Suprapubic skin (tissue), 4 donors: ENCODE data around the gene QSOX1. TPM values are rescaled to one million over a fixed set of nuclear protein-coding genes. Genes with fewer than 3 reads are reported as not detected.

Experiments
- DNase-seq, 2 donors: peaks; one replicate each; pipeline ENCODE4 v3.0.0-alpha.2; 2019; ENCODE audit warnings: low spot score in 2 of 2
- H3K27ac ChIP-seq: fragments of 200-600 bp; sonication (generic); one replicate; pipeline ENCODE4 v1.5.1; 2019
- H3K27me3 ChIP-seq: fragments of 200-600 bp; sonication (generic); one replicate; pipeline ENCODE4 v1.5.1; 2019
- H3K36me3 ChIP-seq: fragments of 200-600 bp; sonication (generic); one replicate; pipeline ENCODE4 v1.5.1; 2019
- H3K4me1 ChIP-seq: fragments of 200-600 bp; sonication (generic); one replicate; pipeline ENCODE4 v1.5.1; 2019
- H3K4me3 ChIP-seq: fragments of 200-600 bp; sonication (generic); one replicate; pipeline ENCODE4 v1.5.1; 2019; ENCODE audit warnings: mild to moderate bottlenecking
- H3K9me3 ChIP-seq: fragments of 200-600 bp; sonication (generic); one replicate; pipeline ENCODE4 v1.5.1; 2019
- CTCF ChIP-seq, 2 donors: fragments of 200-600 bp in 1 of 2; fragments of 450-650 bp in 1 of 2; sonication (generic) in 1 of 2; IDR thresholded peaks; one replicate each; pipeline ENCODE4 v1.5.1; 2016 to 2019; ENCODE audit warnings: antibody characterized with exemption in 2 of 2, mild to moderate bottlenecking in 1 of 2, moderate library complexity in 1 of 2
- EP300 ChIP-seq: sonication (generic); formaldehyde crosslinking; IDR thresholded peaks from one replicate; pipeline ENCODE4 v1.6.1; 2017; ENCODE audit warnings: antibody characterized with exemption
- POLR2A ChIP-seq, 2 donors: fragments of 450-650 bp; IDR thresholded peaks; one replicate each; pipeline ENCODE4 v1.6.1; 2017; ENCODE audit warnings: antibody characterized with exemption in 2 of 2, mild to moderate bottlenecking in 2 of 2, moderate library complexity in 2 of 2
- POLR2AphosphoS5 ChIP-seq, 3 donors: sonication (generic); formaldehyde crosslinking; IDR thresholded peaks; one replicate each; pipeline ENCODE4 v1.6.1; 2017; ENCODE audit warnings: antibody characterized with exemption in 3 of 3
- WGBS: methylation state at CpG from one replicate; pipeline ENCODE4 v1.1.5; 2018; 5-methylcytosine and 5-hydroxymethylcytosine counted together
- total RNA-seq, 4 donors: library from RNA; depleted of rRNA; stranded (reverse); fragments of >200 nt; gene quantifications; one replicate each; pipeline ENCODE4 v1.1.0, GENCODE V29; 2016

QSOX1 gene
- total RNA-seq, 4 donors from 2014 or later: 56.6 to 66.1 (median 61.5) TPM

- peak in 1 of 2 donors; percentile 59 for DNase-seq
- Histone ChIP-seq H3K9me3 (no peaks in the 10 kb centered on the region), H3K4me1 (no peaks in the 10 kb centered on the region), H3K27me3 (peaks cover 3% of the 10 kb centered on the region), H3K36me3 (no peaks in the 10 kb centered on the region), H3K4me3 (no peak overlapping the region), H3K27ac (no peak overlapping the region)
- WGBS: 81% methylated on average over 22 of the region's 22 CpGs
- no peak for TF ChIP-seq POLR2A (IDR thresholded peaks at IDR 0.05)
- TF ChIP-seq EP300: no peak
- no peak for TF ChIP-seq POLR2AphosphoS5 (IDR thresholded peaks at IDR 0.05)
- TF ChIP-seq CTCF (IDR thresholded peaks at IDR 0.05): no peak
Observed at GRCh38 chr1:180215856-180216625, 61.4 kb downstream of the QSOX1 start.

DNA sequence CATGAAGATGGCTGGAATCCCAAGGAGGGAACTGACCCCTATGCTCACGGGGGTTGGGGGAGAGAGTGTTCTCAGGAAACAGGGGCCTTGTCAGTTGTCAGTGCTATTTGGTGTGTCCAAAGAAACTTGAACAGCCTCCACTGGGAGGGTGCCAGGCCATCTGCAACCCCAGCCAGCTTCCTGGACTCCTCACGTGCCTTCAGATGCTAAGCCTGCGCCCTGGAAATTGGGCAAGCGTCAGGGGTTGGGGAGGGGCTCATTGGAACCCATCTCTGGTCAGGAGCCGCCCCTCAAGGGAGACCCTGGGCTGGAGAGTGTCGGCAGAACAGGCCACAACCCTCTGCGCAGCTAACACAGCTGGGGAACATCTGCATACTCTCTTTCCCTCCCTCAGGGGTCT is 62.3 kb downstream of the QSOX1 start:
- no peaks in the 10 kb centered on the region for H3K4me1 ChIP-seq
- WGBS: 76% methylated on average over 4 of the region's 7 CpGs
- no peak overlapping the region for H3K4me3 ChIP-seq
- peak in 1 of 2 donors; percentile 69 for DNase-seq
- H3K36me3 ChIP-seq: no peaks in the 10 kb centered on the region
- no peaks in the 10 kb centered on the region for H3K9me3 ChIP-seq
- H3K27ac ChIP-seq: no peak overlapping the region
- no peak for TF ChIP-seq POLR2A (IDR thresholded peaks at IDR 0.05)
- TF ChIP-seq POLR2AphosphoS5 (IDR thresholded peaks at IDR 0.05): no peak
- TF ChIP-seq CTCF (IDR thresholded peaks at IDR 0.05): no peak
- TF ChIP-seq EP300: no peak
- H3K27me3 ChIP-seq: peaks cover 9% of the 10 kb centered on the region

GRCh38 chr1:180218806-180219765 is 64.4 kb downstream of the QSOX1 start:
- H3K4me3 ChIP-seq: no peak overlapping the region
- DNase-seq: peak in 1 of 2 donors; percentile 56
- H3K27me3 ChIP-seq: peaks cover 19% of the 10 kb centered on the region
- no peaks in the 10 kb centered on the region for H3K4me1 ChIP-seq
- H3K27ac ChIP-seq: no peak overlapping the region
- 89% methylated on average over 19 of the region's 20 CpGs for WGBS
- H3K36me3 ChIP-seq: no peaks in the 10 kb centered on the region
- H3K9me3 ChIP-seq: no peaks in the 10 kb centered on the region
- TF ChIP-seq CTCF (IDR thresholded peaks at IDR 0.05) (no peak), POLR2AphosphoS5 (IDR thresholded peaks at IDR 0.05) (no peak), EP300 (no peak), POLR2A (IDR thresholded peaks at IDR 0.05) (no peak)

DNA sequence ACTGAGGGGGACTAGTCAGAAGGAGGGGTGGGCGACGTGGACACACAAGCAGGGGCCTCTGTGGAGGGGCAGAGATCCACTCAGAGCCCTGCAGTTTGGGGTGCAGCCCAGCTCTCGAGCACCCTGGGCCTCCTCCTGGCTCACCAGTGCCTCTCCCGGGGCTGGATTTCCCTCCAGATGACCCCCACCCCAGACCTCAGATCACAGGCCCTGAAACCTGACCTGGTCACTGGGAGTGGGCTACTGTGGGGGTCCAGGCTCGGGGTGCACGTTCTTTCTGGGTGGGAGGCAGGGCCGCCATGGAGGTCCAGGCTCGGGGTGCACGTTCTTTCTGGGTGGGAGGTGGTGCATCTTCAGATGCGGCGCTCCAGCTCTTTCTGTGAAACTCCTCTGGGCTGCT is 65.1 kb downstream of the QSOX1 start:
- Histone ChIP-seq H3K4me3 (no peak overlapping the region), H3K9me3 (no peaks in the 10 kb centered on the region), H3K27ac (no peak overlapping the region), H3K4me1 (no peaks in the 10 kb centered on the region), H3K27me3 (peaks cover 26% of the 10 kb centered on the region), H3K36me3 (no peaks in the 10 kb centered on the region)
- WGBS: 85% methylated on average over 10 of the region's 11 CpGs
- no peak for DNase-seq
- TF ChIP-seq EP300 (no peak), POLR2A (IDR thresholded peaks at IDR 0.05) (no peak), POLR2AphosphoS5 (IDR thresholded peaks at IDR 0.05) (no peak), CTCF (IDR thresholded peaks at IDR 0.05) (no peak)

GRCh38 chr1:180221462-180221861 is 66.8 kb downstream of the QSOX1 start:
- Histone ChIP-seq H3K9me3 (no peaks in the 10 kb centered on the region), H3K27ac (no peak overlapping the region), H3K27me3 (peaks cover 43% of the 10 kb centered on the region), H3K36me3 (no peaks in the 10 kb centered on the region), H3K4me1 (no peaks in the 10 kb centered on the region), H3K4me3 (no peak overlapping the region)
- DNase-seq: no peak
- TF ChIP-seq EP300: no peak
- TF ChIP-seq POLR2A (IDR thresholded peaks at IDR 0.05): no peak
- TF ChIP-seq CTCF (IDR thresholded peaks at IDR 0.05): no peak
- no peak for TF ChIP-seq POLR2AphosphoS5 (IDR thresholded peaks at IDR 0.05)
- WGBS: 79% methylated on average over 6 of the region's 6 CpGs
